Osteoblast (primary cell): ENCODE data around the gene PDE6A. TPM values are rescaled to one million over a fixed set of nuclear protein-coding genes. Genes with fewer than 3 reads are reported as not detected.

Experiments used
- DNase-seq: peaks from one replicate; pipeline ENCODE4 v3.0.0; 2011; ENCODE audit warnings: low spot score, mixed read lengths; ENCODE audit not compliant: insufficient read length; ENCODE audit errors: missing footprints
- H2AFZ ChIP-seq: 2 replicates; pipeline ENCODE4 v1.6.0; 2011; ENCODE audit warnings: mild to moderate bottlenecking, low read length
- H3K27ac ChIP-seq: 2 replicates; pipeline ENCODE4 v1.5.1; 2011; ENCODE audit warnings: mild to moderate bottlenecking, low read depth, low read length, moderate library complexity
- H3K27me3 ChIP-seq: 2 replicates; pipeline ENCODE4 v1.6.0; 2012; ENCODE audit warnings: mild to moderate bottlenecking, control low read depth, inconsistent platforms, low read length, moderate library complexity; ENCODE audit not compliant: insufficient read depth
- H3K36me3 ChIP-seq: 2 replicates; pipeline ENCODE4 v1.5.1; 2011; ENCODE audit warnings: mild to moderate bottlenecking, low read length, control low read depth, moderate library complexity; ENCODE audit not compliant: insufficient read depth
- H3K4me1 ChIP-seq: 2 replicates; pipeline ENCODE4 v1.5.1; 2011; ENCODE audit warnings: mild to moderate bottlenecking, low read length, control low read depth, moderate library complexity; ENCODE audit not compliant: insufficient read depth
- H3K4me2 ChIP-seq: 2 replicates; pipeline ENCODE4 v1.6.0; 2011; ENCODE audit warnings: mild to moderate bottlenecking, low read length; ENCODE audit not compliant: insufficient read depth
- H3K4me3 ChIP-seq: fragments of 200-600 bp; sonication (generic); 3 replicates; pipeline ENCODE4 v1.5.1; 2012; ENCODE audit warnings: mild to moderate bottlenecking, low read length, inconsistent platforms; ENCODE audit not compliant: insufficient read depth
- H3K79me2 ChIP-seq: 2 replicates; pipeline ENCODE4 v1.6.0; 2012; ENCODE audit warnings: mild to moderate bottlenecking, low read length, control low read depth, inconsistent platforms; ENCODE audit not compliant: insufficient read depth
- H3K9me3 ChIP-seq: 2 replicates; pipeline ENCODE4 v1.5.1; 2011; ENCODE audit warnings: low read depth, low read length, control low read depth
- H4K20me1 ChIP-seq: 2 replicates; pipeline ENCODE4 v1.6.0; 2012; ENCODE audit warnings: mild to moderate bottlenecking, low read length, control low read depth; ENCODE audit not compliant: insufficient read depth
- CTCF ChIP-seq: IDR thresholded peaks from 2 replicates; pipeline ENCODE4 v1.5.1; 2011; ENCODE audit warnings: mild to moderate bottlenecking, low read depth, low read length, moderate library complexity; ENCODE audit errors: extremely low read depth
- total RNA-seq: library from RNA; depleted of rRNA; stranded (reverse); fragments of >200 nt; gene quantifications from 2 replicates; pipeline ENCODE4 v1.2.3, GENCODE V29; 2012

The PDE6A gene
- total RNA-seq, 1 donor = under 0.01 TPM

- no peak for DNase-seq
- Histone ChIP-seq H3K27me3 (peaks cover 2% of the 10 kb centered on the region), H3K4me1 (no peaks in the 10 kb centered on the region), H3K4me2 (no peak overlapping the region), H3K79me2 (no peaks in the 10 kb centered on the region), H3K4me3 (no peak overlapping the region), H2AFZ (no peak overlapping the region), H3K27ac (no peak overlapping the region), H4K20me1 (no peaks in the 10 kb centered on the region), H3K9me3 (no peaks in the 10 kb centered on the region), H3K36me3 (no peaks in the 10 kb centered on the region)
- TF ChIP-seq CTCF = no peak
Measured at GRCh38 chr5:149869411-149869821, 75.2 kb downstream of the PDE6A start.

- no peaks in the 10 kb centered on the region for H4K20me1 ChIP-seq
- H3K27me3 ChIP-seq = no peaks in the 10 kb centered on the region
- no peak overlapping the region for H3K27ac ChIP-seq
- no peaks in the 10 kb centered on the region for H3K79me2 ChIP-seq
- no peak overlapping the region for H3K4me2 ChIP-seq
- H2AFZ ChIP-seq = no peak overlapping the region
- DNase-seq = no peak
- H3K4me1 ChIP-seq = no peaks in the 10 kb centered on the region
- H3K4me3 ChIP-seq = no peak overlapping the region
- no peaks in the 10 kb centered on the region for H3K36me3 ChIP-seq
- no peaks in the 10 kb centered on the region for H3K9me3 ChIP-seq
- TF ChIP-seq CTCF = no peak
Measured at GRCh38 chr5:149865746-149866145, 78.8 kb downstream of the PDE6A start.

- no peak for TF ChIP-seq CTCF
- Histone ChIP-seq H2AFZ (no peak overlapping the region), H3K4me1 (no peaks in the 10 kb centered on the region), H3K27ac (no peak overlapping the region), H3K36me3 (no peaks in the 10 kb centered on the region), H3K4me2 (no peak overlapping the region), H3K9me3 (no peaks in the 10 kb centered on the region), H3K79me2 (no peaks in the 10 kb centered on the region), H4K20me1 (no peaks in the 10 kb centered on the region), H3K4me3 (no peak overlapping the region), H3K27me3 (no peaks in the 10 kb centered on the region)
- no peak for DNase-seq
Measured at GRCh38 chr5:149863830-149864229, 80.8 kb downstream of the PDE6A start.

GRCh38 chr5:149863176-149863575, 81.4 kb downstream of the PDE6A start:
- no peak overlapping the region for H3K4me2 ChIP-seq
- DNase-seq = no peak
- no peak overlapping the region for H2AFZ ChIP-seq
- H3K4me3 ChIP-seq = no peak overlapping the region
- no peak overlapping the region for H3K27ac ChIP-seq
- no peaks in the 10 kb centered on the region for H3K4me1 ChIP-seq
- H4K20me1 ChIP-seq = no peaks in the 10 kb centered on the region
- H3K79me2 ChIP-seq = no peaks in the 10 kb centered on the region
- TF ChIP-seq CTCF = no peak
- no peaks in the 10 kb centered on the region for H3K27me3 ChIP-seq
- H3K36me3 ChIP-seq = no peaks in the 10 kb centered on the region
- no peaks in the 10 kb centered on the region for H3K9me3 ChIP-seq
